Neutrophil (primary cell): ENCODE results near the gene VAMP2.

Experiments
- H3K27ac ChIP-seq: fragments of 200-600 bp; sonication (generic); 2 replicates; pipeline ENCODE4 v1.5.1; 2016; ENCODE audit warnings: mild to moderate bottlenecking, moderate library complexity
- H3K27me3 ChIP-seq: fragments of 200-600 bp; sonication (generic); 2 replicates; pipeline ENCODE4 v1.6.0; 2016; ENCODE audit warnings: mild to moderate bottlenecking
- H3K36me3 ChIP-seq: fragments of 200-600 bp; sonication (generic); 2 replicates; pipeline ENCODE4 v1.5.1; 2017
- H3K4me1 ChIP-seq, 2 experiments: fragments of 200-600 bp in 1 of 2; sonication (generic) in 1 of 2; 1 replicate in 1 of 2; 2 replicates in 1 of 2; pipeline versions ENCODE4 v1.5.1 to v1.6.1; 2013 to 2016; ENCODE audit warnings: low read depth in 1 of 2, low read length in 1 of 2, mild to moderate bottlenecking in 1 of 2, moderate library complexity in 1 of 2; ENCODE audit not compliant: control insufficient read depth in 1 of 2, insufficient read depth in 1 of 2
- H3K4me3 ChIP-seq, 2 experiments: fragments of 200-600 bp in 1 of 2; sonication (generic) in 1 of 2; 1 replicate in 1 of 2; 2 replicates in 1 of 2; pipeline ENCODE4 v1.5.1; 2013 to 2016; ENCODE audit warnings: low read depth in 1 of 2, low read length in 1 of 2, mild to moderate bottlenecking in 1 of 2, moderate library complexity in 1 of 2
- H3K9me3 ChIP-seq: fragments of 200-600 bp; sonication (generic); 2 replicates; pipeline ENCODE4 v1.5.1; 2016
- TF ChIP-seq, protein P1 (sequence below): fragments of 200-600 bp; sonication (generic); IDR thresholded peaks from 2 replicates; pipeline ENCODE4 v1.5.1; 2016; ENCODE audit warnings: antibody characterized with exemption

VAMP2 gene

DNA sequence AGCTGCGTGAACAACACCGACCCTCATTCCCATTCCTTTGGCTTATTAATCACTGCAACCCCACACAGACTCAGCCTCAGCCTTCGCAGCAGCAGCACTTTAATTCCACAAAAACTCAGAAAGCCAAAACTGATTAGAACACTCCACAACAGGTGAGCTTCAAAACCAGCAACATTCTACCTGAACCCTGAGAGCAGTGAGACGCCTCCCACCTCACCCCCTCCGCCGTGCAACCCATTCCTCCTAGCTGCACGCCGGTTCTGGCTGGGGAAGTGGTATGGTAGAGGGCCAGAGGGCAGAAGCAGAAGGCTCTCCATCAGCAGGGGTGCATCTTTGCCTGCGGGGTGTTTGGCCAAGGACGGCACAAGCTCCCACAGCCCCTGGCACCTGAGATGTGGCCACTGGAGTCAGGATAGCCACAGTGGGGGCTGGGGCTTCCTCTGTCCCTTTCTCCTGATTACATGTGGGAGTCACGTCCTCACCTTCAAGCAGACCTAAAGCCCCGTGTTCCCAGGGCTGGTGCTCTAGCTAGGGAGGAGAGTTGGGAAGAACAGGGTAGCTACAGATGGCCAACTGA is 25.6 kb upstream of the VAMP2 start:
- Histone ChIP-seq H3K4me1 (peaks cover 68 to 74% of the 10 kb centered on the region in 2 experiments), H3K27ac (peak overlapping the region; percentile 95), H3K36me3 (no peaks in the 10 kb centered on the region), H3K9me3 (no peaks in the 10 kb centered on the region), H3K4me3 (peak overlapping the region; percentile 89), H3K27me3 (peaks cover 13% of the 10 kb centered on the region)
- TF ChIP-seq, protein P1, sequence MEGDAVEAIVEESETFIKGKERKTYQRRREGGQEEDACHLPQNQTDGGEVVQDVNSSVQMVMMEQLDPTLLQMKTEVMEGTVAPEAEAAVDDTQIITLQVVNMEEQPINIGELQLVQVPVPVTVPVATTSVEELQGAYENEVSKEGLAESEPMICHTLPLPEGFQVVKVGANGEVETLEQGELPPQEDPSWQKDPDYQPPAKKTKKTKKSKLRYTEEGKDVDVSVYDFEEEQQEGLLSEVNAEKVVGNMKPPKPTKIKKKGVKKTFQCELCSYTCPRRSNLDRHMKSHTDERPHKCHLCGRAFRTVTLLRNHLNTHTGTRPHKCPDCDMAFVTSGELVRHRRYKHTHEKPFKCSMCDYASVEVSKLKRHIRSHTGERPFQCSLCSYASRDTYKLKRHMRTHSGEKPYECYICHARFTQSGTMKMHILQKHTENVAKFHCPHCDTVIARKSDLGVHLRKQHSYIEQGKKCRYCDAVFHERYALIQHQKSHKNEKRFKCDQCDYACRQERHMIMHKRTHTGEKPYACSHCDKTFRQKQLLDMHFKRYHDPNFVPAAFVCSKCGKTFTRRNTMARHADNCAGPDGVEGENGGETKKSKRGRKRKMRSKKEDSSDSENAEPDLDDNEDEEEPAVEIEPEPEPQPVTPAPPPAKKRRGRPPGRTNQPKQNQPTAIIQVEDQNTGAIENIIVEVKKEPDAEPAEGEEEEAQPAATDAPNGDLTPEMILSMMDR = no peak

DNA sequence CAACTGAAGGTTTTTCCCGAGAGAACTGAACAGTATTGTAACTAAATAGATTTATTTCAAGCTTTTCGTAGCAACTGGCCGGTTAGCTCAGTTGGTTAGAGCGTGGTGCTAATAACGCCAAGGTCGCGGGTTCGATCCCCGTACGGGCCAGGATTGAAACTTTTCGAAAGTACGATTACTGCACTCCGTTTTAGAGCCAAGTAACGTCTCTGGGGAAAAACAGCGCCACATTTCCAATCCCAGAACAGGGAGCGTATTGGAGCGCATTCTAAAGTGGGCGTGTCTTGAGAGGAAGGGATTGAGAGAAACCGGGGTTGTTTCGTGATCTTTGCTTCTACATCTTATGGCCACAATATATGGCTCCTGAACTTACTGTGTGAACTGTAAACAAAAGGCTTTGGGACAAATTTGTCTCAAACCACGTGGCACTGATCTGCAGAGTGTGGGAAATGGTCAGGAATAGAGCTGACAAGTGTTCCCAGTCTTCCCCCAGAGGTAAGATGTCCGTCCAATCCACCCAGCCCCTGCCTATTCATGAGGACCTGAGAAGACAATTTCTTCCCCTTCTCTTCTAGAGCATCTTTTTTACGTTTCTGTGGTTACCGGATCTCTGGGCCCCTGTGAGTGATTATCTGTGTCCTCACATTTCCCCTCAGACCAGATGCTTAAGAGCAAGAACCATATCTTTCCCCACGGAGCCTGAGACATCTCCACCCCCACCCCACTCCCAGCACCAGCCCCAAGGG is 24.9 kb upstream of the VAMP2 start:
- peaks cover 13% of the 10 kb centered on the region for H3K27me3 ChIP-seq
- peak overlapping the region; percentile 95 for H3K27ac ChIP-seq
- peak overlapping the region; percentile 89 for H3K4me3 ChIP-seq
- no peaks in the 10 kb centered on the region for H3K9me3 ChIP-seq
- H3K4me1 ChIP-seq = peaks cover 64 to 69% of the 10 kb centered on the region in 2 experiments
- H3K36me3 ChIP-seq = no peaks in the 10 kb centered on the region
- TF ChIP-seq, protein P1 = no peak

DNA sequence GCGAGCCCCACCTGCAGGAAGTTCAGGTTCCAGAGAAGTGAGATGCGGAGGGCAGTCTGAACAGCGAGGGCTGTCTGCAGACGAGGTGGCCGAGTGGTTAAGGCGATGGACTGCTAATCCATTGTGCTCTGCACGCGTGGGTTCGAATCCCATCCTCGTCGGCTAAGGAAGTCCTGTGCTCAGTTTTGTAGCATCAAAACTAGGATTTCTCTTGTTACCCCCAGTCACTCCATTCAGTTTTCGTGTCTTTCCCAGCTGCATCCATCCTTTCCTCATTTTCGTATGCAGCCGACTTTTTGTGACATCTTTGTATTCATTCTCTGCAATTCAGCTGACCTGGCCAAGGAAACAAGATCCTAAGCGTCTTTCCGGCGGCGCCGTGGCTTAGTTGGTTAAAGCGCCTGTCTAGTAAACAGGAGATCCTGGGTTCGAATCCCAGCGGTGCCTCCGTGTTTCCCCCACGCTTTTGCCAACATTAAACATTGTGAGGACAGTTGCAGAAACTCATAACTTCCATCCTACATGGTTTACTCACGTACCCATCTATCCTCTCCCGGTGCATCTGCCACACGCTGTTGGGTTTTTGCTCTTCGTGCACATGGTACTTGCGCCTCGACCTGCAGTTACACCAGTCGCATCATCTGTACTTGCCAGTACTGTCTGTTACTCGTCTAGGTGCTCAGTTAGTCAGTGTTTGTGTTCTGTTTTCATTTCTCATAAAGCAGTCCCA is 24.2 kb upstream of the VAMP2 start:
- Histone ChIP-seq H3K4me1 (peaks cover 57 to 61% of the 10 kb centered on the region in 2 experiments), H3K27me3 (peaks cover 19% of the 10 kb centered on the region), H3K36me3 (no peaks in the 10 kb centered on the region), H3K27ac (peak overlapping the region; percentile 95), H3K4me3 (peak overlapping the region; percentile 53 to 58), H3K9me3 (no peaks in the 10 kb centered on the region)
- TF ChIP-seq, protein P1 = no peak

DNA sequence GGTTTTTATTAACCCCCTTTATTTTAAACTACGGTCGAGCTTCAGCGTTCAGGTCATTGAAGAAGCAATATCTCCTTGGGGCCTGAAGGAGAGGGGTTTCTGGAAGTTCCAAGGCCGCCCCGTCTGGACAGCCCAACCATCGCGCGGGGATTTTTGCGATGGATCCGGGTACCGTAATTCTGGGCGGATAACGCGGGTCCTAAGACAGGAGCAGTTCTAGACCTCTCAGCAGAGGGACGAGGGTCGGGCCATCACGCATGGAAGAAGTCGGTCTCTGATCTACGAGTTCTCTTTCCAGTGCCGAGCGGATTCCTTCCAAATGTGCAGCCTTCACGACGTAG is 23.7 kb upstream of the VAMP2 start:
- Histone ChIP-seq H3K4me3 (peak overlapping the region; percentile 53 to 58), H3K4me1 (peaks cover 52 to 56% of the 10 kb centered on the region in 2 experiments), H3K27me3 (peaks cover 21% of the 10 kb centered on the region), H3K9me3 (no peaks in the 10 kb centered on the region), H3K36me3 (no peaks in the 10 kb centered on the region), H3K27ac (peak overlapping the region; percentile 95)
- TF ChIP-seq, protein P1 = no peak

DNA sequence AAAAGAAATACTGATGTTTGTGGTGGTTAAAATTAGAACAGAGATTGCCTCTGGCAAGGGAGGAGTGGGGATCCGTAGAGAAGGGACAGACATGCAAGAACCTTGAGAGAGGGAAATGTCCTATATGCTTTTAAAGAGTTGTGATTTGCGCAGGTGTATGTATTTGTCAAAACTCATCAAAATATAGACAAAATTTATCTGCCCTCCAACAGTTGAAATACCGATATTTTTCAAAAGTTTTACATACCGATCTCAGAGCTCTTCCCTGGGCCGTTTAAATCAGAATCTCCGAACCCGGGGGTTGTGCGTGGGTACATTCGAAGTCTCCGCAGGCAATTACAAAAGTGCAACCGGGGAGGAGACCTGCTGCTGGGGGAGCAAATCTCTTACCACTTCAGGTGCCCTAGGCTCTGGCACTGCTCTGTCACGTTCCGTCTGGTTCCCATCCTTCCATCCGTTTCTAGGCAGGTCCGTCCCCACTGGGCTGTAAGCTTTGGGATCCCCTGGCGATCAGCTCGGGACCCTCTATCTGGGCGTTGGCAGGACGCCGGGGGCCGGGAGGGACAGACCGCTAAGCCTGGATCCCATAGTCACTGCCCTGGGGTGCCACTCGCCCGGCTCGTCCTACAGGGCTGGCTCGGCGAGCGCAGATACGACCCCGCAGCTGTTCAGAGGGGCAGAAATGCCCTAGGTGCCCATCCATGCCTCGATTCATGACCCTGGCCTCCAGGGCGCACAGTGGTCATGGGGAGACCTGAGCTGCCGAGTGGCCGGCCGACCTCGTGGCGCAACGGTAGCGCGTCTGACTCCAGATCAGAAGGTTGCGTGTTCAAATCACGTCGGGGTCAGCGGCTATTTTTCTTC is 23.1 kb upstream of the VAMP2 start:
- peak overlapping the region; percentile 53 to 58 for H3K4me3 ChIP-seq
- H3K4me1 ChIP-seq = peaks cover 45 to 50% of the 10 kb centered on the region in 2 experiments
- no peaks in the 10 kb centered on the region for H3K9me3 ChIP-seq
- H3K27ac ChIP-seq = peak overlapping the region; percentile 95
- peaks cover 21% of the 10 kb centered on the region for H3K27me3 ChIP-seq
- no peaks in the 10 kb centered on the region for H3K36me3 ChIP-seq
- TF ChIP-seq, protein P1 = no peak
